ENCODE data around the gene KRTAP5-11.
"Not testable (repeated sequence)": the region's sequence is repeated elsewhere in the genome, so short reads cannot be mapped to it uniquely, and the experiment has no call there.

The KRTAP5-11 gene

DNA sequence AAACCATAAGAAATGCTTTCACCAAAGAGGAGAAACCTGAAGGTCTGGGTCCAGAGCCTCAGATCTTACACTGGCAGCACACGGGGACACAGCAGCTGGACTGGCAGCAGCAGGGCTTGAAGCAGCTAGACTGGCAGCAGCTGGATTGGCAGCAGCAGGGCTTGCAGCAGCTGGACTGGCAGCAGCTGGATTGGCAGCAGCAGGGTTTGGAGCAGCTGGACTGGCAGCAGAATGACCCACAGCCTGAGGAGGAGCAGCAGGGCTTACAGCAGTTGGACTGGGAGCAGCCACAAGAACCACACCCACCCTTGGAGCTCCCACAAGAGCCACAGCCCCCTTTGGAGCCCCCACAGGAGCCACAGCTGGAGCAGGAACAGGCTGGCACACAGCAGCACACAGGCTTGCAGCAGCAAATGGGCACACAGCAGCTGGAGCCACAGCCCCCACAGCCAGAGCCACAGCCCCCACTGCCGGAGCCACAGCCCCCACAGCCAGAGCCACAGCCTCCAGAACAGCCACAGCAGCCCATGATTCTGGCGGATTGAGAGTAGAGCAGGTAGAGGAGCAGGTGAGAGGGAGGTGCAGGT lies at the start of gene KRTAP5-11:
Gene KRTAP5-11 (minus strand): TSS at position 567 of the 587 bp plus-strand sequence. CDS start 38 bp downstream, at position 529.
- DNase-seq = no peak

DNA sequence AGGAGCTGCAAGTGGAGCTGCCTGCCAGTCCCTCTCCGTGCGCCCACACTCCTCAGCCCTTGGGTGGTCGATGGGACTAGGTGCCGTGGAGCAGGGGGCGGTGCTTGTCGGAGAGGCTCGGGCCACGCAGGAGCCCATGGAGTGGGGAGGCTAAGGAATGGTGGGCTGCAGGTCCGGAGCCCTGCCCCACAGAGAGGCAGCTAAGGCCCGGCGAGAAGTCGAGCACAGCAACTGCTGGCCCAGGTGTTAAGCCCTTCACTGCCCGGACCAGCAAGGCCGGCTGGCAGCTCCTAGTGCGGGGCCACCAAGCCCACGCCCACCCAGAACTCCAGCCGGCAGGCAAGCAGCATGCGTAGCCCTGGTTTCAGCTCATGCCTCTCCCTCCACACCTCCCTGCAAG lies 48.9 kb upstream of the KRTAP5-11 start:
- DNase-seq = not testable (repeated sequence)

DNA sequence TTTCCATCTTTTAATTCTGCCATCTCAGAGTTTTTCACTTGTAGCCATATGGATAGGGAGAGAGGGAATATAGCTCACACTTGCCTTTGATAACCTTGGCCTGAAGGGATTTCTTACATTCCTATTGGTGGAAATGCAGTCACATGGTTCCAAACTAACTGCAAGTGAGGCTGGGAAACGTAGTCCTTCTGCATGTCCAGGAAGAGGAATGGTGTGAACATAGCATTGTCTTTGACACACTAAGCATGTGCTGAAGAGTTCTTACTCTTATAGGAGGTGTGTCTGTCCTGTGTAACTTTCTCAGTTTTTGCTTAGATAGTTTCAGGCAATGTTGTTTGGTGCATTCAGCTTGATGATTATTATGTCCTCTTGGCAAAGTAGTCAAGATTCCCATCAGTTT lies 47.4 kb upstream of the KRTAP5-11 start:
- not testable (repeated sequence) for DNase-seq

DNA sequence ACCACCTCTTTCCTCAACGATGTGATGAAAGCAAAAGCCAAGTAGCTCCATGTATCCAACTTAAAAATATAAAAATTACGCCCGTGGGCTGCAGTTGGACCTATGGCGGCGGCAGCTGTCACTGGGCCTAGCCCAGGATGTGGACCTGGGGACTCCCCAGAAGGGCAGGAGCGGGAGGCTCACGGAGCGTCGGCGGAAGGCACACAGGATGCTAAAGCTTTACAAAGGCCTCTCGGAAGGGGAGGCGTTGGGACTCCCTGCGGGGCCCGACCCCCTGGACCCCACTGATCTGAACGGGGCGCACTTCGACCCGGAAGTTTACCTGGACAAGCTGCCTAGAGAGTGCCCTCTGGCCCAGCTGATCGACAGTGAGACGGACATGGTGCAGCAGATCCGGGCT lies 46.3 kb upstream of the KRTAP5-11 start:
- DNase-seq = not testable (repeated sequence)

DNA sequence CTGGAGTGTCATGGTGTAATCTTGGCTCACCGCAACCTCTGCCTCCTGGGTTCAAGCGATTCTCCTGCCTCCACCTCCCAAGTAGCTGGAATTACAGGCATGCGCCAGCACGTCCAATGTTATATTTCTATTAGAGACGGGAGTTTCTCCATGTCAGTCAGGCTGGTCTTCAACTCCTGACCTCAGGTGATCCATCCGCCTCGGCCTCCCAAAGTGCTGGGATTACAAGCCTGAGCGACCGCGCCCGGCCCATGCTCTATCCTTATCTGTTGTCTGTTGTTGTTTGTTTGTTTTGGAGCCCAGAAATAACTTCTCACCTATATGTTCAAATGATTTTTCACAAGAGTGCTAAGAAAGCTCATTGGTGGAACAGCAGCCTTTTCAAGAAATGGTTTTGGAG lies 40.6 kb upstream of the KRTAP5-11 start:
- not testable (repeated sequence) for DNase-seq

DNA sequence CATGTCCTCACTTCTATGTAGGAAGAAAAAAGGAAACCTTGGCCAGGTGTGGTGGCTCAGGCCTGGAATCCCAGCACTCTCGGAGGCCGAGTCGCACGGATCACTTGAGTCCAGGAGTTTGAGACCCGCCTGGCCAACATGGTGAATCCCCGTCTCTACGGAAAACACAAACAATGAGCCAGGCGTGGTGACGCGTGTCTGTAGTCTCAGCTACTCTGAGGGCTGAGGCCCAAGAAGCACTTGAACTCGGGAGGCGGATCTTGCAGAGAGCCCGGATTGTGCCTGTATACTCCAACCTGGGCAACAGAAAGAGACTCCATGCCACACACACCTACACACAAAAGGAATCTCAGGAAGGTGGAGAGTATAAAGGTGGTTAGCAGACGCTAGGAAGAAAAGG lies 39.9 kb upstream of the KRTAP5-11 start:
- DNase-seq = not testable (repeated sequence)

DNA sequence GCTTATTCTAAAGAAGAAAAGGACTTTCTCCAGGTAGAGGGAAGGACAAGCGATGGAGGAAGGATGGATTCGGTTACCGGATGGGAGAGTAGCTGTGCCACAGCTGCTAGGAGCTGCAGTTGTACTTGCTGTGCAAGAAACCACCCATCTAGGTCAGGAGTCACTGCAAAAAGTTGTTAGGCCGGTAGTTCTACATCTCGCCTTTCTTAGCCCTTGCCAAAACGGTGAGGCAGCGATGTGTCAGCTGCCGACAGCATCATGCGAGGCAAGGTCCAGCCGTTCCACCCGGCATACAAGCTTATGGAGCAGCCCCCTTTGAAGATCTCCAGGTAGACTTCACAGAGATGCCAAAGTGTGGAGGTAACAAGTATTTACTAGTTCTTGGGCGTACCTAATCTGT lies 32.3 kb upstream of the KRTAP5-11 start:
- not testable (repeated sequence) for DNase-seq

GRCh38 chr11:71614366-71614917 lies 31.8 kb upstream of the KRTAP5-11 start:
- DNase-seq = not testable (repeated sequence)

- DNase-seq = not testable (repeated sequence)
These were observed 31.3 kb upstream of the KRTAP5-11 start for GRCh38 chr11:71613931-71614330.

DNA sequence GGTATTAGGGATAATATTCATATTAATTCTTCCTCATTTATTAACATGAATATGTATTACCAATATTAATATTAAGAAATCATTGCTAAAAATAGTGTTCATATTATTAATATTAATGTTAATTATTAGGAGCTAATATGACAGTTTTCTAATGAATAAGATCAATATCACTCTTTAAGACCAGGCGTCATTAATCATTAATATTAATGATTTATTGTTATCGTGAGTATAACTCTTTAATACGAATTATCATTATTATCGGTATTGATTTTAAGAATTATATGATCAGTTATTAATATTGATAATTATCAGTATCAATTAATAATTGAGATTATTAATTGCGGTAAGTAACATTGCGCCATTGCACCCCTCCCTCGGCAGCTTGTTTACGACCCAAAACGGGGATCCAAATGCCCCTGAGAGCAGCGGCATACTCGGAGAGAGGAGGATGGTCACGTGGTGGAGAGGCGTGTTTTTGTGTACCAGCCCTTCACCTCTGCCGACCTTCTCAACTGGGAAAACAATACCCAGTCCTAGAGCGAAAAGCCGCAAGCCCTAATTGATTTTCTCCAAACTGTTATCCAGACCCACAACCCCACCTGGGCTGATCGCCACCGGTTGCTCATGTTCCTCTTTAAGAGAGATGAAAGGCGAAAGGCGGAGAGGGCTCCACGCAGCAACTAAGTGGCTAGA lies 28.7 kb upstream of the KRTAP5-11 start:
- DNase-seq = not testable (repeated sequence)

GRCh38 chr11:71608272-71608671 lies 25.6 kb upstream of the KRTAP5-11 start:
- not testable (repeated sequence) for DNase-seq

- DNase-seq = not testable (repeated sequence)
These were observed 25.0 kb upstream of the KRTAP5-11 start for GRCh38 chr11:71607520-71608216.

- DNase-seq = not testable (repeated sequence)
These were observed 24.3 kb upstream of the KRTAP5-11 start for GRCh38 chr11:71606853-71607519.

DNA sequence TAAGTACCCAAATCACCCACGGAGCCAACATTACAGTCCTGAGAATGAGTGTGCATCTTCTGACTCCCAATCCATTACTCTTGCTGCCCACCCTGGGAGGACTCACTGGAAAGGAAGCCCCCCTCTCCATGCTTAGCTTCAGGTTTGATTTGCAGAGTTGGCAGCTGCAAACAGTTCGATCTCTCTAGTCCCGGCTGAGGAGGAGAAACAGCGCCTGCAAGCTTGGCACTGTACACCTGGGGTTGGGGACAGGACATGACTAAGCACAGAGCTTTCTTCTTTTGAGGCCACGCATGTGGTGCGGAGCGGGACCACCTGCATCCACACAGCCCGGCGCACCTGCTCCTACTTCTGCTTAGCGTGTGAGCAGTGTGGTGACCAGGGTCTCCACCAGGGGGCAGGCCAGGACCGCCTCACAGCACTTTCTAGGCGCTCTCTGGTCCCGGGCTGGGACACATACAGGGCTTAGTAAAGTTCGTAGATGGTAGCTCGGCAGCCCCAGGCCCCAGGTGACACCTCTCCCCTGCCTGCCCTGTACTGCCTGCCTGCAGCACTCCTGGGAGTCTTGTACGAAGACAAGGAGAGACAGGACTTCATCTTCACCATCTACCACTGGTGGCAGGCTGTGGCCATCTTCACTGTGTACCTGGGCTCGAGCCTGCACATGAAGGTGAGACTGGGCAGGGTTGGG lies 22.3 kb upstream of the KRTAP5-11 start:
- not testable (repeated sequence) for DNase-seq

DNA sequence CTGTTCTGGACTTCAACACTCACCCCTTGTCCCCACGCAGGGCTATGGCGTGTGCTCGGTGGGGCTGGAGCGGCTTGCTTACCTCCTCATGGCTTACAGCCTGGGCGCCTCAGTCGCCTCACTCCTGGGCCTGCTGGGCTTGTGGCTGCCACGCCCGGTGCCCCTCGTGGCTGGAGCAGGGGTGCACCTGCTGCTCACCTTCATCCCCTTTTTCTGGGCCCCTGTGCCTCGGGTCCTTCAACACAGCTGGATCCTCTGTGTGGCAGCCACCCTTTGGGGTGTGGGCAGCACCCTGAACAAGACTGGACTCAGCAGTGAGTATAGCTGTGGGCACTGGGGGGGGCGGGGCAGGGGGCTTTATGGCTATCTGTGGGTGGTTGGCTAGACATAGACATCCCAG lies 20.5 kb upstream of the KRTAP5-11 start:
- not testable (repeated sequence) for DNase-seq

DNA sequence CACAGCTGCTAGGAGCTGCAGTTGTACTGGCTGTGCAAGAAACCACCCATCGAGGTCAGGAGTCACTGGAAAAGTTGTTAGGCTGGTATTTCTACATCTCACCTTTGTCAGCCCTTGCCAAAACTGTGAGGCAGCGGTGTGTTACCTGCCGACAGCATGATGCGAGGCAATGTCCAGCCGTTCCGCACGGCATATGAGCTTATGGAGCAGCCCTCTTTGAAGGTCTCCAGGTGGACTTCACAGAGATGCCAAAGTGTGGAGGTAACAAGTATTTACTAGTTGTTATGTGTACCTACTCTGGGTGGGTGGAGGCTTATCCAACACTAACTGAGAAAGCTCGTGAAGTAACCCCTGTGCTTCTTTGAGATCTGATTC lies 6.9 kb upstream of the KRTAP5-11 start:
- DNase-seq = not testable (repeated sequence)

- DNase-seq = peak; percentile 17 to 58
These were observed 6.3 kb upstream of the KRTAP5-11 start for GRCh38 chr11:71588822-71589545.

DNA sequence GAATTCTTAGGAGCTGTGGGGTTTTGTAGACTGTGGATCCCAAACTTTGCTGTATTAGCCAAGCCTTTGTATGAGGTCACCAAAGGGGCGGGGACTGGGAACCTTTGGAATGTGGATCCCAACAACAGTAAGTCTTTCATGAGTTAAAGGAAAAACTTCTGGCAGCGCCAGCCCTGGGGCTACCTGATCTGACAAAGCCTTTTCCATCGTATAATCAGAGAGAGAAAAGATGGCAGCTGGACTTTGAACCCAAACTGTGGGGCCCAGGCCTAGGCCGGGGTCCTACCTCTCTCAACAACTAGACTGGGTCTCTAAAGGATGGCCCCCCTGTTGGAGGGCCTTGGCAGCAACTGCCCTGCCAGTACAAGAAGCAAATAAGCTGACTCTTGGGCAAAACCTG lies 5.6 kb upstream of the KRTAP5-11 start:
- DNase-seq = not testable (repeated sequence)

DNA sequence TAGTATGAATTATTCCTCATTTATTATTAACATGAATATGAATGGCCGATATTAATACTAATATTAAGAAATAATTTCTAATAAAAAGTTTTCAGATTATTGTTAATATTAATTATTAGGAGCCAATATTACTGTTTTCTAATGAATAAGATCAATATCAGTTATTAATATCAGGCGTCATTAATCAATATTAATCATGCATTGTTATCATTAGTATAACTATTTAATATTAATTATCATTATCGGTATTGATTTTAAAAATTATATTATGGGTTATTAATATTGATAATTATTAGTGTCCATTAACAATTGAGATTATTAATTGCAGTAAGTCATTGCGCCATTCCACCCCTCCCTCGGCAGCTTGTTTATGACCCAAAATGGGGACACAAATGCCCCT lies 3.0 kb upstream of the KRTAP5-11 start:
- not testable (repeated sequence) for DNase-seq

DNA sequence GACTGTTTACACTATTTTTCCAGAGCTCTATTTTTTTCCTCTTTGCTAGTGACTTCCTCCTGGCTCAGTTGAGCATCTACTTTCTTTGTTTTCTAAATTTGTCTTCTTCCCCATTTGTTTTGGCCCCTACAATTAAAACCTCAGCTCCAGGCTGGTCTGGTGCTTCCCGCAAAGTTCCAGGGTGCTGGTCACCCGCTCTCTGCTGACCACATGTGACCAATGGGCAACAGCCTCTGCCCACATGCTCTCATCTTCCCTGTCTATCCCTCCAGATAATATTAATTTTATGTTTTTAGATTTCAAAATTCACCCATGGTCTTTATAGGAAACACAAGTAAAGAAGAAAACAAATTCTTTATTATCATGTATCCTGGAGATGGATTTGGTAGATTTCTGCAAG lies 294 bp upstream of the KRTAP5-11 start:
- DNase-seq = not testable (repeated sequence)

GRCh38 chr11:71581826-71582225 lies 849 bp downstream of the KRTAP5-11 start:
- DNase-seq = no peak

All from stimulated activated CD4-positive, alpha-beta T cell treated with anti-CD3 and anti-CD28 coated beads, Interleukin-2, amount 100 ng/mL, for 48 hours (primary cell).